HG03575 (cell line): ENCODE data around the gene TIMM50.
"Not testable (repeated sequence)": the region's sequence is repeated elsewhere in the genome, so short reads cannot be mapped to it uniquely, and the experiment has no call there.

ENCODE experiments used
- ATAC-seq: cut with Tn5 transposase; IDR thresholded peaks from one replicate; pipeline ENCODE4 v1.9.1; 2021; ENCODE audit not compliant: unreplicated experiment, insufficient number of reproducible peaks, low FRiP score; ENCODE audit errors: extremely low read depth

The TIMM50 gene

GRCh38 chr19:39467941-39468340 lies 12.7 kb upstream of the TIMM50 start:
- ATAC-seq: no peak

- no peak for ATAC-seq
Measured at GRCh38 chr19:39469036-39469435, 11.6 kb upstream of the TIMM50 start.

- no peak for ATAC-seq
Measured at GRCh38 chr19:39469567-39469966, 11.1 kb upstream of the TIMM50 start.

- ATAC-seq: no peak
Measured at GRCh38 chr19:39470724-39471339, 9.8 kb upstream of the TIMM50 start.

- ATAC-seq: no peak
Measured at GRCh38 chr19:39471756-39472536, 8.7 kb upstream of the TIMM50 start.

- ATAC-seq: no peak
Measured at GRCh38 chr19:39472746-39473442, 7.7 kb upstream of the TIMM50 start.

GRCh38 chr19:39473443-39473960 lies 7.1 kb upstream of the TIMM50 start:
- ATAC-seq: no peak

GRCh38 chr19:39474139-39474620 lies 6.5 kb upstream of the TIMM50 start:
- no peak for ATAC-seq

GRCh38 chr19:39475748-39476147 lies 4.9 kb upstream of the TIMM50 start:
- no peak for ATAC-seq

GRCh38 chr19:39479319-39479801 lies 1.3 kb upstream of the TIMM50 start:
- ATAC-seq: not testable (repeated sequence)

- ATAC-seq: no peak
Measured at GRCh38 chr19:39479916-39480315, 722 bp upstream of the TIMM50 start.

- no peak for ATAC-seq
Measured at GRCh38 chr19:39481229-39481545, 549 bp downstream of the TIMM50 start.

GRCh38 chr19:39481676-39482075 lies 1.0 kb downstream of the TIMM50 start:
- ATAC-seq: no peak

- no peak for ATAC-seq
Measured at GRCh38 chr19:39483141-39483540, 2.5 kb downstream of the TIMM50 start.

GRCh38 chr19:39489756-39490155 lies 9.1 kb downstream of the TIMM50 start:
- ATAC-seq: no peak

GRCh38 chr19:39492225-39492624 lies 11.6 kb downstream of the TIMM50 start:
- ATAC-seq: no peak

GRCh38 chr19:39492788-39493187 lies 12.2 kb downstream of the TIMM50 start:
- ATAC-seq: no peak

- no peak for ATAC-seq
Measured at GRCh38 chr19:39494661-39495060, 14.0 kb downstream of the TIMM50 start.

- no peak for ATAC-seq
Measured at GRCh38 chr19:39496063-39496462, 15.4 kb downstream of the TIMM50 start.

- no peak for ATAC-seq
Measured at GRCh38 chr19:39497701-39497995, 17.0 kb downstream of the TIMM50 start.
